Mesendoderm (in vitro differentiated cells): ENCODE results near the gene CBARP.
A peak's percentile ranks its signal among the peaks of the same experiment; 100 is the strongest.

Experiments used
- DNase-seq: peaks from one replicate; pipeline ENCODE4 v3.0.0; 2013
- H2AK5ac ChIP-seq: 2 replicates; pipeline ENCODE4 v1.6.1; 2013; ENCODE audit warnings: low read length, inconsistent platforms
- H2BK120ac ChIP-seq: 2 replicates; pipeline ENCODE4 v1.6.1; 2013; ENCODE audit warnings: low read depth, mild to moderate bottlenecking, low read length, moderate library complexity, mixed read lengths
- H2BK15ac ChIP-seq: replicated peaks from 2 replicates; pipeline ENCODE4 v1.6.1; 2013; ENCODE audit warnings: low read depth, mild to moderate bottlenecking, moderate library complexity
- H2BK5ac ChIP-seq: 2 replicates; pipeline ENCODE4 v1.6.1; 2013; ENCODE audit warnings: low read length, inconsistent platforms
- H3K18ac ChIP-seq: 2 replicates; pipeline ENCODE4 v1.6.1; 2013; ENCODE audit warnings: mild to moderate bottlenecking, low read length, mixed read lengths
- H3K23ac ChIP-seq: one replicate; pipeline ENCODE4 v1.6.1; 2013; ENCODE audit warnings: low read length
- H3K27ac ChIP-seq: 2 replicates; pipeline ENCODE4 v1.5.1; 2013; ENCODE audit warnings: low read depth, mild to moderate bottlenecking, inconsistent platforms, low read length, moderate library complexity
- H3K27me3 ChIP-seq: 2 replicates; pipeline ENCODE4 v1.6.1; 2013; ENCODE audit warnings: low read length, control low read depth, mild to moderate bottlenecking, inconsistent platforms; ENCODE audit not compliant: insufficient read depth, poor library complexity
- H3K36me3 ChIP-seq: 2 replicates; pipeline ENCODE4 v1.6.1; 2013; ENCODE audit warnings: low read length, inconsistent platforms; ENCODE audit not compliant: control insufficient read depth, insufficient read depth
- H3K4ac ChIP-seq: one replicate; pipeline ENCODE4 v1.6.1; 2013; ENCODE audit warnings: low read depth, mild to moderate bottlenecking, low read length, moderate library complexity
- H3K4me1 ChIP-seq: 2 replicates; pipeline ENCODE4 v1.6.1; 2013; ENCODE audit warnings: low read depth, low read length, inconsistent platforms; ENCODE audit not compliant: control insufficient read depth
- H3K4me2 ChIP-seq: 2 replicates; pipeline ENCODE4 v1.6.1; 2013; ENCODE audit warnings: low read length
- H3K4me3 ChIP-seq: 2 replicates; pipeline ENCODE4 v1.5.1; 2013; ENCODE audit warnings: mild to moderate bottlenecking, low read length
- H3K56ac ChIP-seq: one replicate; pipeline ENCODE4 v1.6.1; 2013; ENCODE audit warnings: low read length
- H3K79me1 ChIP-seq: 2 replicates; pipeline ENCODE4 v1.6.1; 2013; ENCODE audit warnings: low read length, inconsistent platforms
- H3K79me2 ChIP-seq: 2 replicates; pipeline ENCODE4 v1.6.1; 2013; ENCODE audit warnings: mild to moderate bottlenecking, low read length; ENCODE audit not compliant: control insufficient read depth, insufficient read depth
- H3K9ac ChIP-seq: 2 replicates; pipeline ENCODE4 v1.6.1; 2013; ENCODE audit warnings: low read length, inconsistent platforms
- H4K5ac ChIP-seq: one replicate; pipeline ENCODE4 v1.6.1; 2013; ENCODE audit warnings: low read length
- H4K8ac ChIP-seq: one replicate; pipeline ENCODE4 v1.6.1; 2013; ENCODE audit warnings: low read depth, mild to moderate bottlenecking, control low read depth, low read length, moderate library complexity
- WGBS: extraction: QIAGEN DNeasy Blood & Tissue Kit; methylation state at CpG from one replicate; pipeline ENCODE4 v1.1.7; 2013; ENCODE audit warnings: low lambda C conversion rate, missing lambda C conversion rate; ENCODE audit not compliant: insufficient coverage; ENCODE audit errors: extremely low coverage; 5-methylcytosine and 5-hydroxymethylcytosine counted together

The CBARP gene

GRCh38 chr19:1254081-1254527 lies 16.3 kb upstream of the CBARP start:
- no peak overlapping the region for H2BK5ac ChIP-seq
- no peak overlapping the region for H2BK15ac ChIP-seq
- H2BK120ac ChIP-seq: no peak overlapping the region
- no peaks in the 10 kb centered on the region for H3K27me3 ChIP-seq
- H3K56ac ChIP-seq: peak overlapping the region; percentile 22
- H3K36me3 ChIP-seq: peaks cover 22% of the 10 kb centered on the region
- H2AK5ac ChIP-seq: no peak overlapping the region
- DNase-seq: no peak
- H3K18ac ChIP-seq: no peak overlapping the region
- no peak overlapping the region for H3K4ac ChIP-seq
- no peak overlapping the region for H3K4me2 ChIP-seq
- no peak overlapping the region for H3K27ac ChIP-seq
- no peak overlapping the region for H4K5ac ChIP-seq
- no CpG with 5 or more reads among the region's 37 CpGs for WGBS
- H3K79me1 ChIP-seq: peaks cover 15% of the 10 kb centered on the region
- peaks cover 63% of the 10 kb centered on the region for H3K79me2 ChIP-seq
- H3K23ac ChIP-seq: no peak overlapping the region
- H3K9ac ChIP-seq: no peak overlapping the region
- no peaks in the 10 kb centered on the region for H3K4me1 ChIP-seq
- no peak overlapping the region for H4K8ac ChIP-seq
- no peak overlapping the region for H3K4me3 ChIP-seq

- DNase-seq: no peak
- Histone ChIP-seq H3K36me3 (peaks cover 22% of the 10 kb centered on the region), H3K27ac (peak overlapping the region; percentile 94)
Measured at GRCh38 chr19:1253514-1254080, 15.8 kb upstream of the CBARP start.

GRCh38 chr19:1252821-1253513 lies 15.2 kb upstream of the CBARP start:
- H3K27me3 ChIP-seq: no peaks in the 10 kb centered on the region
- peak overlapping the region; percentile 97 for H3K56ac ChIP-seq
- H3K36me3 ChIP-seq: peaks cover 22% of the 10 kb centered on the region
- no CpG with 5 or more reads among the region's 26 CpGs for WGBS
- no peak overlapping the region for H2BK5ac ChIP-seq
- H2BK120ac ChIP-seq: peak overlapping the region; percentile 2
- peak overlapping the region; percentile 28 for H4K8ac ChIP-seq
- H3K4me3 ChIP-seq: no peak overlapping the region
- H3K27ac ChIP-seq: peak overlapping the region; percentile 94
- peak overlapping the region; percentile 89 for H3K18ac ChIP-seq
- no peak overlapping the region for H2BK15ac ChIP-seq
- H3K4ac ChIP-seq: peak overlapping the region; percentile 46
- DNase-seq: peak; percentile 65
- no peaks in the 10 kb centered on the region for H3K4me1 ChIP-seq
- H3K9ac ChIP-seq: peak overlapping the region; percentile 96
- peaks cover 63% of the 10 kb centered on the region for H3K79me2 ChIP-seq
- H2AK5ac ChIP-seq: no peak overlapping the region
- H3K4me2 ChIP-seq: no peak overlapping the region
- no peak overlapping the region for H4K5ac ChIP-seq
- peaks cover 15% of the 10 kb centered on the region for H3K79me1 ChIP-seq
- H3K23ac ChIP-seq: peak overlapping the region; percentile 24

More at GRCh38 chr19:1253514-1254080, 15.8 kb upstream of the CBARP start:
- Histone ChIP-seq H3K9ac (peak overlapping the region; percentile 20), H2AK5ac (no peak overlapping the region), H3K4me2 (no peak overlapping the region), H3K56ac (peak overlapping the region; percentile 37), H2BK120ac (no peak overlapping the region), H3K18ac (no peak overlapping the region), H4K5ac (no peak overlapping the region), H4K8ac (no peak overlapping the region), H2BK5ac (no peak overlapping the region), H3K79me2 (peaks cover 63% of the 10 kb centered on the region), H2BK15ac (no peak overlapping the region), H3K27me3 (no peaks in the 10 kb centered on the region), H3K23ac (peak overlapping the region; percentile 24), H3K79me1 (peaks cover 15% of the 10 kb centered on the region), H3K4me3 (no peak overlapping the region), H3K4ac (no peak overlapping the region), H3K4me1 (no peaks in the 10 kb centered on the region)
- WGBS: no CpG with 5 or more reads among the region's 23 CpGs

DNA sequence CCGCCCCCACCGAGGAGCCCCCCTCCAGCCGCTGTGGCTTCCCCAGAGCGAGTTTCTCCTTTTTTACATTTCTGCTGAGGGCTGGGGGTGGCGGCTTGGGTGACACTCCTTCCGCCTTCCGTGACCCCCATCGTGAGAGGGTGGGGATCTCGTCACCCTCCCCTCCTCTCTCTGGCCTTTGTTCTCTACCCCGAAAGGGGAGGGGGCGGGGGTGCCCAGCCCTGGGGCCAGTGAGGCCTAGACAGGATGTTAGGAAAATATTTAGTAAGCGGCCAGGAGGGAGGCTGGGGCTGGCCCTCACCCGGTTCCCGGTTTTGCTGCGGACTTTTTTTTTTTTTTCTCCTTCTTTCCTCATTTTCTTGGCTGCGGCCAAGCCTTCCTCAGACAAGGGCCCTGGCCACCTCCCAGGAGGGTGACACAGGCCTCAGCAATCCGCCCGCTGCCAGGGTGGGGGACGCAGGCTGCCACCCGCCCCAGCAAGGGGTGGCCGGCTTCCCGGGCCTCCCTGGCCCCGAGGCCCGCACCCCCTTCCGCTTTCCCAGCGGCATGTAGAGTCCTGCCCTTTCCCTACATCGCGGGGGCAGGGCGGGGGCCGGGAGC lies 14.5 kb upstream of the CBARP start:
- Histone ChIP-seq H2AK5ac (no peak overlapping the region), H2BK120ac (peak overlapping the region; percentile 2), H3K9ac (peak overlapping the region; percentile 96), H2BK5ac (no peak overlapping the region), H3K36me3 (peaks cover 22% of the 10 kb centered on the region), H2BK15ac (no peak overlapping the region), H3K79me2 (peaks cover 63% of the 10 kb centered on the region), H3K23ac (no peak overlapping the region), H3K4me2 (peak overlapping the region; percentile 59), H3K4me3 (no peak overlapping the region), H3K27ac (peak overlapping the region; percentile 94), H3K79me1 (peaks cover 15% of the 10 kb centered on the region), H3K27me3 (no peaks in the 10 kb centered on the region), H3K4me1 (no peaks in the 10 kb centered on the region), H3K4ac (peak overlapping the region; percentile 100), H4K5ac (no peak overlapping the region), H3K18ac (peak overlapping the region; percentile 99), H4K8ac (peak overlapping the region; percentile 28), H3K56ac (peak overlapping the region; percentile 97)
- no CpG with 5 or more reads among the region's 30 CpGs for WGBS
- DNase-seq: peak; percentile 72

DNA sequence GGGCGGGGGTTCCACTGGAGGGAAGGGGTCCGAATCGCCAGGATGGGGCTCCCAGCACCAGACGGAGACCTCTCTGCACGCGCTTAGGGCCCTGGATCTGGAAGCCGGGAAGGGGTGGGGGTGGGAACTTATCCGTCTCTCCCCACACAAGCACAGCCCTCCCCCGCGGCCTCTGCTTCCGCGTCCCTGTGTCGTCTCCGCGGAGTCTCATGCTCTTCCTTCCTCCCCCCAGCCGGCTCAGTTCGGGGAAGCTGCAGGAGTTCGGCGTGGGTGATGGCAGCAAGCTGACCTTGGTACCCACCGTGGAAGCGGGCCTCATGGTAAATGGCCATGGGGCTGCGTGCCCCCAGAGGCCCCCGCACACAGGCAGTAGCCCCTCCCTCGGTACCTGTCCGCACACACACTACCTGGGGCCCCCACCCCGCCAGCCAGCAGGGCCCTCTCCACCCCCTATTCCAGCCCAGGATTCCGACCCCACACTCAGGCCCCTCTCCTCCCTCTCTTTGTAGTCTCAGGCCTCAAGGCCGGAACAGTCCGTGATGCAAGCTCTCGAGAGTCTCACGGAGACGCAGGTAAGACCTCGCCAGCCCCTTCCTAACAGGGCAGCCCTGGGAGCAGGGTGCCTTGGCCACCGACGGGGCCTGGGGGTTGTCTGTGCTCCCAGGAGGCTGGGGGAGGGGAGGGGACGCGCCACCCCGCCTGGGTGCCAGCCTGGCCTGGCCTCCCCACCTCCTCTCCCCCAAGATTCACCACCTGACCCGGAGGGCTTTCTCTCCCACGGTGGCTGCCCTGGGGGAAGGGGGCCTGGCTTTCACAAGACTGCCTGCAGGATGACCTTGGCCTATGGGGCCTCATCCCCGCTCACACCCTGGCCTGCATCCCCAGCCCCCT lies 13.8 kb upstream of the CBARP start:
- H3K27ac ChIP-seq: peak overlapping the region; percentile 91
- peaks cover 15% of the 10 kb centered on the region for H3K79me1 ChIP-seq
- H3K4me1 ChIP-seq: no peaks in the 10 kb centered on the region
- peak overlapping the region; percentile 77 for H4K8ac ChIP-seq
- H3K18ac ChIP-seq: peak overlapping the region; percentile 99
- H3K4me2 ChIP-seq: peak overlapping the region; percentile 94
- H3K27me3 ChIP-seq: no peaks in the 10 kb centered on the region
- H3K4me3 ChIP-seq: peak overlapping the region; percentile 77
- WGBS: no CpG with 5 or more reads among the region's 41 CpGs
- peak overlapping the region; percentile 100 for H3K4ac ChIP-seq
- peak overlapping the region; percentile 54 for H2AK5ac ChIP-seq
- peak overlapping the region; percentile 90 for H2BK120ac ChIP-seq
- peak overlapping the region; percentile 75 for H2BK5ac ChIP-seq
- H3K56ac ChIP-seq: peak overlapping the region; percentile 97
- H3K9ac ChIP-seq: peak overlapping the region; percentile 96
- peak overlapping the region; percentile 97 for H3K23ac ChIP-seq
- peaks cover 61% of the 10 kb centered on the region for H3K79me2 ChIP-seq
- H3K36me3 ChIP-seq: peaks cover 20% of the 10 kb centered on the region
- no peak overlapping the region for H4K5ac ChIP-seq
- H2BK15ac ChIP-seq: no peak overlapping the region
- peak; percentile 73 for DNase-seq
